Measurements from ENCODE around the gene TRAPPC14. TPM values are rescaled to one million over a fixed set of nuclear protein-coding genes. Genes with fewer than 3 reads are reported as not detected.
"Not testable (repeated sequence)": the region's sequence is repeated elsewhere in the genome, so short reads cannot be mapped to it uniquely, and the experiment has no call there.

The TRAPPC14 gene
- total RNA-seq, 1 donor from 2014 or later: 10.4 TPM

DNA sequence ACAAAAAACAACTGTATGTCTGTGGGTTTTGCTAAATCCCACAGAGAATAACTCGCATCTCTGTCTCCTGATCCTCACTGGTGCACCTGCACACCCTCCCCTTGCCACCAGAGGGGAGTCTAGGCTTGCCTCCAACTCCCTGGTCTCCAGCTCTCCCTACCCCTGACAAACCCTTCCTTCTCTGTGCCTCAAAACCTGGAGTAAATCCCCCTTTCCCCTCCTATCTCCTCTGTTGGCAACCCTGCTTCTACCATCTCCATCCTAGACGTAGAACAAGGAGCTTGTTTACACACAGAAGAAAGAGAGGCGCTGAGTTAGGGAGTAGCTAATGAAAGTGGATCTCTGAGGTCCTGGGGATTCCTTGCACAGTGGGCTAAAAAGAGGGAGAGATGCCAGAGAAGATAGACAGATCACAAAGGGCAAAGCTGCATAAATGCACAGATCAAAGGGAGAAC lies 25.8 kb downstream of the TRAPPC14 start:
- H3K36me3 ChIP-seq (ENCODE audit: control insufficient read depth, insufficient read depth, low read length): no peaks in the 10 kb centered on the region
- TF ChIP-seq CTCF (IDR thresholded peaks at IDR 0.05; ENCODE audit: insufficient read depth, low read length, poor library complexity, severe bottlenecking): peak; percentile 94
- H3K27me3 ChIP-seq (ENCODE audit: control insufficient read depth, insufficient read depth, low read length): no peaks in the 10 kb centered on the region
- H3K4me3 ChIP-seq (ENCODE audit: low read depth, low read length): no peak overlapping the region
- no peak for DNase-seq (ENCODE audit: low read depth)

- no peaks in the 10 kb centered on the region for H3K27me3 ChIP-seq (ENCODE audit: control insufficient read depth, insufficient read depth, low read length)
- DNase-seq (ENCODE audit: low read depth): no peak
- no peak overlapping the region for H3K4me3 ChIP-seq (ENCODE audit: low read depth, low read length)
- TF ChIP-seq CTCF (IDR thresholded peaks at IDR 0.05; ENCODE audit: insufficient read depth, low read length, poor library complexity, severe bottlenecking): no peak
- H3K36me3 ChIP-seq (ENCODE audit: control insufficient read depth, insufficient read depth, low read length): no peaks in the 10 kb centered on the region
Observed at GRCh38 chr7:100132126-100132525, 26.4 kb downstream of the TRAPPC14 start.

- H3K27me3 ChIP-seq (ENCODE audit: control insufficient read depth, insufficient read depth, low read length): no peaks in the 10 kb centered on the region
- peak; percentile 83 for TF ChIP-seq CTCF (IDR thresholded peaks at IDR 0.05; ENCODE audit: insufficient read depth, low read length, poor library complexity, severe bottlenecking)
- no peaks in the 10 kb centered on the region for H3K36me3 ChIP-seq (ENCODE audit: control insufficient read depth, insufficient read depth, low read length)
- DNase-seq (ENCODE audit: low read depth): no peak
- no peak overlapping the region for H3K4me3 ChIP-seq (ENCODE audit: low read depth, low read length)
Observed at GRCh38 chr7:100130608-100131453, 27.7 kb downstream of the TRAPPC14 start.

GRCh38 chr7:100130220-100130607 lies 28.3 kb downstream of the TRAPPC14 start:
- not testable (repeated sequence) for DNase-seq (ENCODE audit: low read depth); H3K27me3 ChIP-seq (ENCODE audit: control insufficient read depth, insufficient read depth, low read length); H3K4me3 ChIP-seq (ENCODE audit: low read depth, low read length); H3K36me3 ChIP-seq (ENCODE audit: control insufficient read depth, insufficient read depth, low read length)

GRCh38 chr7:100128637-100128963 lies 29.9 kb downstream of the TRAPPC14 start:
- no peak for TF ChIP-seq CTCF (IDR thresholded peaks at IDR 0.05; ENCODE audit: insufficient read depth, low read length, poor library complexity, severe bottlenecking)
- no peak for DNase-seq (ENCODE audit: low read depth)
- Histone ChIP-seq H3K4me3 (ENCODE audit: low read depth, low read length) (no peak overlapping the region), H3K36me3 (ENCODE audit: control insufficient read depth, insufficient read depth, low read length) (no peaks in the 10 kb centered on the region), H3K27me3 (ENCODE audit: control insufficient read depth, insufficient read depth, low read length) (no peaks in the 10 kb centered on the region)

DNA sequence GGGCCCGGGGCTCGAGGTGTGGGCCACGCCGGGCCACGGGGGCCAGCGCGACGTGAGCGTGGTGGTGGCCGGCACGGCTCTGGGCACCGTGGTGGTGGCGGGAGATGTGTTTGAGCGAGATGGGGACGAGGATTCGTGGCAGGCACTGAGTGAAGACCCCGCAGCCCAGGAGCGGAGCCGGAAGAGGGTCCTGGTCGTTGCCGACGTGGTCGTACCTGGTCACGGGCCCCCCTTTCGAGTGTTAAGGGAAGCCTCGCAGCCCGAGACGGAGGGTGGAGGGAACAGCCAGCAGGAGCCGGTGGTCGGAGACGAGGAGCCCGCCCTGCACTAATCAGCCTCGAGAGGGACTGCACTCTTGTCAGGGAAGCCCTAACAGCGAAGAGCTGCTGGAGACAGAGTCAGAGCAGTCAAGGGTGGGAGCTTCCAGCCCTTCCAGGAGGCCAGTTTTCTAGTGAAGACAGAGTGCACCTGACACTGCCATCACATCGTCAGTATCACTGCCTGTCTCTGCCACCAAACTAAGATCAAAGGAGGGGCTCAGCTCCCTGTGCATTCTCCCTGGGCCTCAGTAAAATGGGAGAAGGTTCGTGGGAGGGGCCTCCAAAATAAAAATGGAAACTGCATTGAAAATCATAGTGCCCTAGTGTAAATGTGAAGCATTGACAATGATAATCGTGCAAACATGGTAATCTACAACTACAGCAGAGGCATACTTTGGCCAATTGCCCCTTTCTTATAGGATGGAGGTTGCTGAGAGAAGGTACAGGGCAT lies 30.5 kb downstream of the TRAPPC14 start:
- Histone ChIP-seq H3K27me3 (ENCODE audit: control insufficient read depth, insufficient read depth, low read length) (no peaks in the 10 kb centered on the region), H3K36me3 (ENCODE audit: control insufficient read depth, insufficient read depth, low read length) (no peaks in the 10 kb centered on the region), H3K4me3 (ENCODE audit: low read depth, low read length) (peak overlapping the region; percentile 64)
- TF ChIP-seq CTCF (IDR thresholded peaks at IDR 0.05; ENCODE audit: insufficient read depth, low read length, poor library complexity, severe bottlenecking): no peak
- no peak for DNase-seq (ENCODE audit: low read depth)
